H1 (cell line): ENCODE results near the gene PHC1. TPM values are rescaled to one million over a fixed set of nuclear protein-coding genes. Genes with fewer than 3 reads are reported as not detected.

Experiments used
- polyA plus RNA-seq, 7 experiments: library from polyadenylated mRNA; depleted of rRNA in 3 of 7; stranded (reverse) in 5 of 7; unstranded in 2 of 7; fragments of >200 nt in 5 of 7; fragments of 200-250 nt in 2 of 7; gene quantifications; 1 replicate in 5 of 7; 2 replicates in 1 of 7; 4 replicates in 1 of 7; pipeline versions ENCODE4 v1.2.1 to v1.2.3, GENCODE V29; 2011 to 2013; ENCODE audit warnings: missing spikeins in 2 of 7, mixed read lengths in 2 of 7
- total RNA-seq: library from RNA; stranded (reverse); fragmentation: NEBNext Ultra II Directional; extraction: Animal tissue kit (Norgen Biotek cat#: 25700); gene quantifications from 2 replicates; pipeline ENCODE4 v1.2.1, GENCODE V29; 2021

Gene PHC1
- total and polyA plus RNA-seq, 2 of the 8 experiments (the other 6 are each of a cell fraction or from before 2014, with no cell fraction given) = 934 to 1,655 TPM

Other genes with a start within 250 kb of the PHC1 start
- 75.7 and 78.2 TPM in 2 replicates for gene RIMKLB, start 216.5 kb upstream of the PHC1 start, total RNA-seq
- gene RIMKLB, start 216.5 kb upstream of the PHC1 start, polyA plus RNA-seq (2011; rRNA removed) = 37.8 and 38.0 TPM in 2 replicates
- gene A2ML1, start 91.9 kb upstream of the PHC1 start, total RNA-seq = 9.0 and 10.3 TPM in 2 replicates
- gene A2ML1, start 91.9 kb upstream of the PHC1 start, polyA plus RNA-seq (2011; rRNA removed) = 8.3 and 10.2 TPM in 2 replicates
- 106 and 115 TPM in 2 replicates for gene M6PR, start 35.1 kb downstream of the PHC1 start, total RNA-seq
- 122 and 123 TPM in 2 replicates for gene M6PR, start 35.1 kb downstream of the PHC1 start, polyA plus RNA-seq (2011; rRNA removed)
- 7.9 and 9.1 TPM in 2 replicates for gene KLRG1, start 75.0 kb downstream of the PHC1 start, total RNA-seq
- gene KLRG1, start 75.0 kb downstream of the PHC1 start, polyA plus RNA-seq (2011; rRNA removed) = 7.0 and 12.8 TPM in 2 replicates
- gene A2M, start 201.4 kb downstream of the PHC1 start, total RNA-seq = not detected in 2 replicates
- 0.15 and 0.27 TPM in 2 replicates for gene A2M, start 201.4 kb downstream of the PHC1 start, polyA plus RNA-seq (2011; rRNA removed)